Naive thymus-derived CD4-positive, alpha-beta T cell (primary cell): ENCODE results near the gene DAPK1. TPM values are rescaled to one million over a fixed set of nuclear protein-coding genes. Genes with fewer than 3 reads are reported as not detected.

Source experiments
- ATAC-seq: fragments of 150-1000 bp; cut with Tn5 transposase; 2 replicates; pipeline ENCODE4 v1.10.0; 2021; ENCODE audit warnings: mild to moderate bottlenecking, moderate library complexity
- CTCF ChIA-PET: fragments of 350-600 bp; sonication (Branson Sonifier 250); formaldehyde crosslinking; loops from one replicate; lab custom pipeline; 2021; ENCODE audit warnings: antibody characterized with exemption; lab: Charles Lee
- POLR2A ChIA-PET: fragments of 350-600 bp; sonication (Branson Sonifier 250); formaldehyde crosslinking; loops from one replicate; lab custom pipeline; 2021; ENCODE audit warnings: antibody characterized with exemption, inconsistent platforms; lab: Charles Lee
- DNase-seq, 9 donors: peaks; one replicate each; pipeline versions ENCODE4 v3.0.0 to v3.0.0-alpha.2; 2020 to 2022; ENCODE audit warnings: mixed read lengths in 1 of 9
- H3K27ac ChIP-seq: one replicate; pipeline ENCODE4 v1.7.0; 2013; ENCODE audit warnings: mild to moderate bottlenecking, low read depth, low read length, moderate library complexity
- H3K27me3 ChIP-seq, 2 donors: one replicate each; pipeline ENCODE4 v1.7.0; 2013; ENCODE audit warnings: low read length in 2 of 2, mild to moderate bottlenecking in 2 of 2, moderate library complexity in 2 of 2; ENCODE audit not compliant: control insufficient read depth in 2 of 2, insufficient read depth in 2 of 2
- H3K36me3 ChIP-seq, 3 experiments: 1 replicate in 2 of 3; 2 replicates in 1 of 3; pipeline ENCODE4 v1.7.0; 2013; ENCODE audit warnings: low read length in 3 of 3, mild to moderate bottlenecking in 3 of 3, moderate library complexity in 1 of 3; ENCODE audit not compliant: insufficient read depth in 3 of 3, control insufficient read depth in 2 of 3
- H3K4me1 ChIP-seq, 2 donors: one replicate each; pipeline ENCODE4 v1.7.0; 2013; ENCODE audit warnings: low read length in 2 of 2, mild to moderate bottlenecking in 2 of 2, moderate library complexity in 1 of 2; ENCODE audit not compliant: control insufficient read depth in 2 of 2, insufficient read depth in 2 of 2
- H3K4me3 ChIP-seq: 2 replicates; pipeline ENCODE4 v1.7.0; 2013; ENCODE audit warnings: mild to moderate bottlenecking, low read length
- H3K9me3 ChIP-seq, 3 experiments: 1 replicate in 2 of 3; 2 replicates in 1 of 3; pipeline ENCODE4 v1.7.0; 2013; ENCODE audit warnings: low read length in 3 of 3; ENCODE audit not compliant: control insufficient read depth in 2 of 3
- H3K27ac Mint-ChIP-seq, 9 donors: one replicate each; pipeline ENCODE4 v1.8.0; 2020 to 2022; ENCODE audit warnings: mixed read lengths in 9 of 9, mild to moderate bottlenecking in 8 of 9, moderate library complexity in 5 of 9, inconsistent platforms in 2 of 9
- H3K27me3 Mint-ChIP-seq, 5 donors: one replicate each; pipeline ENCODE4 v1.8.0; 2021 to 2022; ENCODE audit warnings: mixed read lengths in 5 of 5, mild to moderate bottlenecking in 1 of 5
- H3K36me3 Mint-ChIP-seq, 5 donors: one replicate each; pipeline ENCODE4 v1.8.0; 2020 to 2022; ENCODE audit warnings: mixed read lengths in 5 of 5, mild to moderate bottlenecking in 3 of 5, inconsistent platforms in 1 of 5
- H3K4me1 Mint-ChIP-seq, 7 donors: one replicate each; pipeline ENCODE4 v1.8.0; 2020 to 2022; ENCODE audit warnings: mixed read lengths in 7 of 7, mild to moderate bottlenecking in 3 of 7, inconsistent platforms in 1 of 7
- H3K4me3 Mint-ChIP-seq, 10 donors: one replicate each; pipeline ENCODE4 v1.8.0; 2020 to 2022; ENCODE audit warnings: mild to moderate bottlenecking in 10 of 10, mixed read lengths in 10 of 10, moderate library complexity in 6 of 10, inconsistent platforms in 2 of 10
- H3K9me3 Mint-ChIP-seq, 11 donors: one replicate each; pipeline ENCODE4 v1.8.0; 2020 to 2022; ENCODE audit warnings: mixed read lengths in 11 of 11, mild to moderate bottlenecking in 4 of 11, inconsistent platforms in 1 of 11, moderate library complexity in 1 of 11
- intact Hi-C, 2 donors: fragments of 100-400 bp; cut with micrococcal nuclease; formaldehyde crosslinking; loops; one replicate each; pipeline ENCODE4 v1.15.1; 2023
- polyA plus RNA-seq, 2 donors: library from polyadenylated mRNA; unstranded; fragments of 300-500 nt; fragmentation: Illumina TruSeq; gene quantifications; one replicate each; pipeline ENCODE4 v1.2.3, GENCODE V29; 2021
- total RNA-seq, 6 experiments: library from RNA in 5 of 6; stranded (reverse) in 5 of 6; gene quantifications; 1 replicate in 5 of 6; 2 replicates in 1 of 6; pipeline ENCODE4 v1.2.3 and lab custom pipeline; 2021 to 2026

The DAPK1 gene
- total and polyA plus RNA-seq, 7 experiments from 2014 or later, result 0.20 to 44.8 (median 1.9) TPM

- Histone ChIP-seq H3K4me3 (no peak overlapping the region), H3K36me3 (no peaks in the 10 kb centered on the region), H3K9me3 (peaks cover 0 to 10% (median 0%) of the 10 kb centered on the region in 3 experiments), H3K27ac (no peak overlapping the region), H3K27me3 (no peaks in the 10 kb centered on the region), H3K4me1 (no peaks in the 10 kb centered on the region)
- Mint-ChIP-seq H3K36me3 (peaks cover 0 to 5% (median 0%) of the 10 kb centered on the region in 5 donors), H3K27ac (no peak overlapping the region), H3K27me3 (peaks cover 0 to 5% (median 0%) of the 10 kb centered on the region in 5 donors), H3K4me3 (no peak overlapping the region), H3K9me3 (peaks cover 0 to 11% (median 2%) of the 10 kb centered on the region in 11 donors), H3K4me1 (peaks cover 0 to 8% (median 0%) of the 10 kb centered on the region in 7 donors)
- CTCF ChIA-PET, result interaction anchor here (0.6 kb wide), 1 partner anchor 157 kb away, joined by 3 read pairs; no protein-coding TSS in a partner anchor
- intact Hi-C loops, result no loop called here
- POLR2A ChIA-PET, result no interaction called here
- no peak for DNase-seq
- ATAC-seq, result no peak
Measured at GRCh38 chr9:87671478-87671877, 173.8 kb downstream of the DAPK1 start.

GRCh38 chr9:87671925-87672324 lies 174.3 kb downstream of the DAPK1 start:
- peaks cover 0 to 8% (median 0%) of the 10 kb centered on the region in 7 donors for H3K4me1 Mint-ChIP-seq
- intact Hi-C loops, result no loop called here
- H3K27me3 ChIP-seq, result no peaks in the 10 kb centered on the region
- peaks cover 0 to 5% (median 0%) of the 10 kb centered on the region in 5 donors for H3K36me3 Mint-ChIP-seq
- H3K9me3 ChIP-seq, result peaks cover 0 to 9% (median 0%) of the 10 kb centered on the region in 3 experiments
- peaks cover 0 to 7% (median 1%) of the 10 kb centered on the region in 11 donors for H3K9me3 Mint-ChIP-seq
- no peak for ATAC-seq
- no peaks in the 10 kb centered on the region for H3K4me1 ChIP-seq
- H3K4me3 Mint-ChIP-seq, result no peak overlapping the region
- H3K36me3 ChIP-seq, result no peaks in the 10 kb centered on the region
- no peak for DNase-seq
- ChIA-PET POLR2A (no interaction called here), CTCF (no interaction called here)
- peaks cover 0 to 5% (median 0%) of the 10 kb centered on the region in 5 donors for H3K27me3 Mint-ChIP-seq
- H3K27ac Mint-ChIP-seq, result no peak overlapping the region
- no peak overlapping the region for H3K4me3 ChIP-seq
- H3K27ac ChIP-seq, result no peak overlapping the region

DNA sequence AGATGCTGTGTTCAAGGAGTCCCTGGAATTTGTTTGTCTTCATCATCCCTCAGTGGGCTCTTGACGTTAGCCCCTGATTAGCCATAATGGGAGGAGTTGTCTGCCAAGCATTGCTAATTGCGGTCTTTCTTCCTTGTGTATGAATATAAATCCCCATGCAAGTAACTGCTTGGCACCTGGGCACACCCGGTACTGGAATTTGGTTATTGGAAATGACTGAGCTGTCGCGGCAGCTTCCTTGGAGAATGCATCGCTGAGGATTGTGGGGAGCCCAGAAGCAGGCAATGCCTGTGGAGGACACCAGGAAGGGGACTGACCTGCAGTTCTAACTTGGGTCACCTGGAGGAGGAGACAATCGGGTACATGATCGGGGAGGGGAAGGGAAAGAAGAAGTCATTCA lies 174.9 kb downstream of the DAPK1 start:
- CTCF ChIA-PET, result no interaction called here
- H3K9me3 ChIP-seq, result peaks cover 0 to 2% (median 0%) of the 10 kb centered on the region in 3 experiments
- H3K4me1 ChIP-seq, result no peaks in the 10 kb centered on the region
- no peaks in the 10 kb centered on the region for H3K36me3 ChIP-seq
- H3K27me3 ChIP-seq, result no peaks in the 10 kb centered on the region
- DNase-seq, result no peak
- Mint-ChIP-seq H3K36me3 (peaks cover 0 to 5% (median 0%) of the 10 kb centered on the region in 5 donors), H3K4me3 (no peak overlapping the region), H3K27ac (no peak overlapping the region), H3K9me3 (peaks cover 0 to 4% (median 0%) of the 10 kb centered on the region in 11 donors), H3K27me3 (peaks cover 0 to 5% (median 0%) of the 10 kb centered on the region in 5 donors), H3K4me1 (peaks cover 0 to 8% (median 0%) of the 10 kb centered on the region in 7 donors)
- no peak overlapping the region for H3K27ac ChIP-seq
- intact Hi-C loops, result no loop called here
- POLR2A ChIA-PET, result no interaction called here
- ATAC-seq, result no peak
- no peak overlapping the region for H3K4me3 ChIP-seq

GRCh38 chr9:87673446-87674120 lies 175.9 kb downstream of the DAPK1 start:
- no peak for ATAC-seq
- Histone ChIP-seq H3K27ac (no peak overlapping the region), H3K4me1 (no peaks in the 10 kb centered on the region), H3K27me3 (no peaks in the 10 kb centered on the region), H3K4me3 (no peak overlapping the region), H3K36me3 (no peaks in the 10 kb centered on the region), H3K9me3 (no peaks in the 10 kb centered on the region)
- no peaks in the 10 kb centered on the region for H3K9me3 Mint-ChIP-seq
- CTCF ChIA-PET, result no interaction called here
- DNase-seq, result no peak
- H3K4me1 Mint-ChIP-seq, result peaks cover under 1 to 8% (median 3%) of the 10 kb centered on the region in 7 donors
- H3K27ac Mint-ChIP-seq, result no peak overlapping the region
- POLR2A ChIA-PET, result no interaction called here
- no peaks in the 10 kb centered on the region for H3K36me3 Mint-ChIP-seq
- H3K27me3 Mint-ChIP-seq, result peaks cover 0 to 5% (median 0%) of the 10 kb centered on the region in 5 donors
- H3K4me3 Mint-ChIP-seq, result no peak overlapping the region
- intact Hi-C loops, result no loop called here

DNA sequence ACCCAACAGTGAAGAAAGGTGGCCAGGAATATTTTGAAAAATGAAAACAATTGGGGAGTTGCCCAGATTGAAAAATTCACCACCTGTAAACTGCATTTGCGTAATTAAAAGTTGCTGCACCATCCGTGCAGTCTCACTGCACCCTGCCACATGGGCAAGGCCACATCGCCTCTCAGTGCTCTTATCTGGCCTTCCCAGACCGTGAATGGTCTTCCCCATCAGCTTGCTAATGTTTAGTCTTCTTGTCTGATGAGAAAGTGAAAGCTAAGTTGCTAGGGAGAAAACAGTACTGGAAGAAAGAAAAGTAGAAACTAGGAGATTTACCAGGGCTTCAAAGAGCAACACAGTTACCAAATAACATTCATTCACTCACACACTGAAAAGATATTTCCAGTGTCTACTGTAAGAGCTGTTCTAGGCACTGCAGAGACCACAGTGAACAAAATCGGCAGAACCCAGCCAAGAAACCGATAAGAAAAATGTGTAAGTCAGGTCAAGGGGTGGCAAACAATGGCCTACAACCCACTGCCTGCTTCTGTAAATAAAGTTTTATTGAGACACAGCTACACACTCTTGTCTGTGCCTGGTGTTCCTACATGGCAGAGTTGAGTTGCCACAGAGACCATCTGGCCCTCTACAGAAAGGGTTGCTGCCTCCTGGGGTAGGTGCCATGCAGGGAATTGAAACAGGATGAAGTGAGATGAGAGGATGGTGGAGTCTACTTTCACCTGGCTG lies 177.1 kb downstream of the DAPK1 start:
- ATAC-seq (no peak), DNase-seq (no peak)
- Histone ChIP-seq H3K9me3 (no peaks in the 10 kb centered on the region), H3K4me1 (no peaks in the 10 kb centered on the region), H3K27me3 (no peaks in the 10 kb centered on the region), H3K4me3 (no peak overlapping the region), H3K27ac (no peak overlapping the region), H3K36me3 (no peaks in the 10 kb centered on the region)
- no peaks in the 10 kb centered on the region for H3K36me3 Mint-ChIP-seq
- H3K27me3 Mint-ChIP-seq, result peaks cover 0 to 5% (median 0%) of the 10 kb centered on the region in 5 donors
- no peak overlapping the region for H3K27ac Mint-ChIP-seq
- H3K4me1 Mint-ChIP-seq, result peaks cover 5 to 11% (median 6%) of the 10 kb centered on the region in 7 donors
- no peak overlapping the region for H3K4me3 Mint-ChIP-seq
- POLR2A ChIA-PET, result no interaction called here
- CTCF ChIA-PET, result no interaction called here
- intact Hi-C loops, result loop anchor here in 1 of 2 donors (5.0 kb wide), 1 partner anchor 903 kb away; no protein-coding TSS in a partner anchor
- H3K9me3 Mint-ChIP-seq, result no peaks in the 10 kb centered on the region

DNA sequence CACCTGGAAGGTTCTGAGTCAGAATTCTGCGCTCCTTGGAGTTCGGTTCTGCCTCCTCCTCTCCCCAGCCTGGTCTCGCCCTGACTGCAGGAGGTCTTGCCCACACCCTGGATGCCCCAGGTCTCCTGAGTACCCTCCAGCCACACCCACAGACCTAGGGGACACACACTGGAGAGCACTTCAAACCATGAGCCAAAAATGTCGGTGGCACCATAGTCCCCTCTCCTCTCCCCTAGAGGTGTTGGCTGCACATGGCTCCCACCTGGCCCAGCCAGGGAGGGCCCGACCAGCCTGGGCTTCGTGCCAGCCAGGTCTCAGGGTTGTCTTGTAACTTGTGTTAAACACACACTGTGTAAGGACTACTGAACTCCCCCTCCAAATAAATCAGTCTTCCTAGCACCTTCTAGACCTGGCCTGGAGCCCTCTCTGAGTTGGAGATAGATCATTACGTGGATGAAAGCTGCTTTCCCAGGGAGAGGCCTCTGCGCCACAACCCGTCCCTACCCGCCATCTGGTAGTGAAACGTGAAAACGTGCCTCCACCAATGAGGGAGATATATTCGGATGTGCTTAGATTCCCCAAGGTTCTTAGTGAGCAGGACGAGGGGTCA lies 178.3 kb downstream of the DAPK1 start:
- no peak overlapping the region for H3K4me3 Mint-ChIP-seq
- Histone ChIP-seq H3K9me3 (no peaks in the 10 kb centered on the region), H3K27me3 (no peaks in the 10 kb centered on the region), H3K4me1 (no peaks in the 10 kb centered on the region), H3K27ac (no peak overlapping the region), H3K4me3 (no peak overlapping the region), H3K36me3 (no peaks in the 10 kb centered on the region)
- H3K27me3 Mint-ChIP-seq, result peaks cover 0 to 5% (median 0%) of the 10 kb centered on the region in 5 donors
- no peaks in the 10 kb centered on the region for H3K9me3 Mint-ChIP-seq
- peak overlapping the region in 1 of 9 donors; percentile 72 for H3K27ac Mint-ChIP-seq
- no peak for ATAC-seq
- ChIA-PET CTCF (no interaction called here), POLR2A (no interaction called here)
- DNase-seq, result no peak
- H3K36me3 Mint-ChIP-seq, result no peaks in the 10 kb centered on the region
- H3K4me1 Mint-ChIP-seq, result peaks cover 5 to 11% (median 7%) of the 10 kb centered on the region in 7 donors
- intact Hi-C loops, result loop anchor here in 1 of 2 donors (5.0 kb wide), 1 partner anchor 901 kb away; no protein-coding TSS in a partner anchor
